ENCODE measurements around the gene MAK.
"Not testable (repeated sequence)": the region's sequence is repeated elsewhere in the genome, so short reads cannot be mapped to it uniquely, and the experiment has no call there.

MAK gene

DNA sequence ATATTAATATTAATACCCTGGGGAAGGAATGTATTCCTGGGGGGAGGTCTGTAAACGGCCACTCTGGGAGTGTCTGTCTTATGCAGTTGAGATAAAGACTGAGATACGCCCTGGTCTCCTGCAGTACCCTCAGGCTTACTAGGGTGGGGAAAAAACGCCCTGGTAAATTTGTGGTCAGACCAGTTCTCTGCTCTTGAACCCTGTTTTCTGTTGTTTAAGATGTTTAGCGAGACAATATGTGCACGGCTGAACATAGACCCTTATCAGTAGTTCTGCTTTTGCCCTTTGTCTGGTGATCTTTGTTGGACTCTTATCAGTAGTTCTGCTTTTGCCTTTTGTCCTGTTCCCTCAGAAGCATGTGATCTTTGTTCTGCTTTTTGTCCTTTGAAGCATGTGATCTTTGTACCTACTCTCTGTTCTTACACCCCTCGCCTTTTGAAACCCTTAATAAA, 15.5 kb upstream of the MAK start:
- not testable (repeated sequence) for DNase-seq

DNA sequence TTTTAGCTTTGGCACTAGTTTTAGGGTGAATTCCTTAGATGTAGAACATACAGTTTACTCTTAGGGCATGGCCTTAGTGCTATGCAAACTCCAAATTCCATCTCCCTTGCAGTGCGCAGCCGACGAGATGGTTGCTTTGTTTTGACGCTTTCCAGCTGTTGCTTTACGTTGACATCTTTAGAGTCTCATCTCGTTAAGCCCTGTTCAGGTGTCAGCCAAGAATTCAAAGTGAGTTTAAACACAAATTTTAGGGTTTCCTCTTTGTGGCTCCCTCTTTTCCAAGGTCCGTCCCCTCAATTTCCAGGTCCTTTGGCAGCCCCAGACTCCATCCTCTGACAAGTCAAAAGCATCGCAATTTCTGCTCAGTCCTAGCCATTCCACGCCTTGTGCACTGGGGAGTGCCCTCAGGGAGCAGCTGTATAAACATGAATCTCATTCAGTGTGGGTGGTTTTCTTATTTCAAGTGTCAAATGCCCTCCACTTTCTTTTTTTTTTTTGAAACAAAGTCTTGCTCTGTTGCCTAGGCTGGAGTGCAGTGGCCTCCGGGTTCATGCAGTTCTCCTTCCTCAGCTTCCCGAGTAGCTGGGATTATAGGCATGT, 14.1 kb upstream of the MAK start:
- no peak for DNase-seq

DNA sequence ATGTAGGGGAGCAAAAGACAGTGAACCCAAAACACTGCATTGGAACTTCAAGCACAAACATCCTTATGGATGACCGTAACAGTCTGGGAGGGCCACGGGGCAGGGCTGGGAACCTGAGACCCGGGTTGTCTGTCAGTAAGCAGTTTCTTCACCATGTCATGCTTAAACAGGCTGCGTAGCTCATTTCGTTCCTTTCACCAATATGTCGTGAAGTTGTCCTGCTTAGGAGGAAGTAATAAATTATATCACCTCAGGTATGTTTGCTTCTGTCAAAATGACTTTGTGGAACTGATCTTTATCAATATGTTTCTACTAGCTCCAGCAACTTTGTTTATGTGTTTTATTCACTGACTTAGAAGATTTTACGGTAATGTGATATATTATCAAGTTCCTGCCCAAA, 12.4 kb upstream of the MAK start:
- no peak for DNase-seq

DNA sequence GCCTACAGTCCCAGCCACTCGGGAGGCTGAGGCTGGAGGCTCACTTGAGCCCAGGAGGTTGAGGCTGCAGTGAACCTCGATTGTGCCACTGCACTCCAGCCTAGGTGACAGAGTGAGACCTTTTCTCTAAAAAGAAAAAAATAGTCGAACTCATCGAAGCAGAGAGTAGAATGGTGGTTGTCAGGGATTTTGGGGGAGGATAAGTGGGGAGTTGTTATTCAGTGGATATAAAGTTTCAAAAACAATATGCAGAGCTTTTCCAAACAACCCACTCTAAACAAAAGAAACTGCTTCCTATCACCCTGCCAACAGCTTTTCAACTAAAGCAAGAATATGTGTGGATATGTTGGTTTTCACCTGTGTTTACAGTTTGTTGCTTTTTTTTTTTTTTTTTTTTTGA, 11.6 kb upstream of the MAK start:
- DNase-seq = no peak

DNA sequence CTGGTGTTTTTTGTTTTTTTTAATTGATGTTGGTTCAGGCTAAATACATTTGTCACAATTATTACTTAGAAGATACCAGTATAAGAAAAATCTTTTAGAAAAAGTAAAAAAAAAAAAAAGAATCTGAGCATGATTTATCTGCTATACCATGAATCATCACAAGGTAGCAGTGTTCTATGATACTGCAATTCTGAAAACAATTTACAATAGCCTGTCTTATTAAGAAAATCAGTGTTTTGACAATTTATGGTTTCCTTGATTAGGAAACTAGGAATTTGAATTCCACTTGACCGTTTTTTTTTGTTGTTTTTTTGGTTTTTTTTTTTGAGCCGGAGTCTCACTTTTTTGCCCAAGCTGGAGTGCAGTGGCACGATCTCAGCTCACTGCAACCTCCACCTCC, 9.3 kb upstream of the MAK start:
- DNase-seq = peak in 2 of 3 donors; percentile 36 to 49

DNA sequence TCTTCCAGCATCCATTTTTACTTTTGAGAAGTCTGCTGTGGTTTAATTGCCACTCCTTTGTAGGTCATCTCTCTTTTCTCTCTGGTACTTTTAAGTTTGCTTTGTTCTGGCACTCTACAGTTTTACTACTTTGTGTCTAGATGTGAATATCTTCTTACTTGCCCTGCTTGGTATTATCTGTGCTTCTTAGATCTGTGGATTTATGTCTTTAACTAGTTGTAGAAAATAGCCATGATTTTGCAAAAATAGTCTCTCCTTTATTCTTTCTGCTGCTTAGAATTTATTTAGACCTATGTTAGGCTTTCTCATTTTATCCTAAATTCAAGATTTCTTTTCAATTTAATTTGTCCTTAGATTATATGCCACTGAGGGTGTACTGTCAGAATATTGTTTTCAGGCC, 5.2 kb upstream of the MAK start:
- no peak for DNase-seq

DNA sequence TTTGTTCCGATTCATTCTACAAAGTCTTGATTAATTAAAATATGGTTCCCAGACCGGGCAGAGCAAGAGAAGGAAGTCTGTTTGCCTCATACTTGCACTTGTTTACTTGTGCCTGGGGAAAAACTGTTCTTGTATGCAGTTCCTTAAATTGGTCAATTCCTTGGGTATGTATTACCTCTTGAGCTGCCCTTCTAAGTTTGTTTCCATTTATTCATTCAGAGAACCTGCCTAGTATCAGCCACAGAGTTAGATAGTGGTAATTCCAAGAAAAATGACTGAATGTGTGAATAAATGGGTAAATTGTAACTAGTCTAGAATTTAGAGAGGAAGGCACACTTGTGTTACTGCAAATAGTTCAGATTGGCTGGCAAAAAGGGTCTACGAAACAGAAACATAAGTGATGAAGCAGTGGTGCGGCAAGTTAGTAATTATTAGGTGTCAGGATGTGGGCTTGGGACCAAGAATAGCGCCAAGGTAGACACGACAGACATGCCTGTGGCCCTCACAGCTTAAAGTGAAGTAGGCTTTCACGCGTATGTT, 525 bp upstream of the MAK start:
- peak in 1 of 3 donors; percentile 75 for DNase-seq

DNA sequence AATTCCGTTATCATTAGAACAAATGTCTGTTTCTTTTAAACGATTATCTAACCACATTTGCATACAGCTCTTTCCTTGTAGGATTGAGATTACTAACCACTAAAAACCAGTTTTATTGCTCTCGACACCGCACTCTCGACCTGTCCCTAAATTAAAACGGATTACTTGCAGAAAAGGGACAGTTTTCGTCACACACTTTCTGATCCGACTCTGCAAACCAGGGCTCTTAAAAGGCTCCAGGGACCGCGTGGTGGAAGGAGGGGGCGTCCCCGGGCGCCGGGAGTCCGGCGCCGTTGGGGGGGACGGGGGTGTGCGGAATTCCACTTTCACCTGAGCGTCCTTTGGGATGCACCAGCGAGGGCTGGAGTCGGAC, 731 bp downstream of the MAK start:
- DNase-seq = peak in 1 of 3 donors; percentile 16

DNA sequence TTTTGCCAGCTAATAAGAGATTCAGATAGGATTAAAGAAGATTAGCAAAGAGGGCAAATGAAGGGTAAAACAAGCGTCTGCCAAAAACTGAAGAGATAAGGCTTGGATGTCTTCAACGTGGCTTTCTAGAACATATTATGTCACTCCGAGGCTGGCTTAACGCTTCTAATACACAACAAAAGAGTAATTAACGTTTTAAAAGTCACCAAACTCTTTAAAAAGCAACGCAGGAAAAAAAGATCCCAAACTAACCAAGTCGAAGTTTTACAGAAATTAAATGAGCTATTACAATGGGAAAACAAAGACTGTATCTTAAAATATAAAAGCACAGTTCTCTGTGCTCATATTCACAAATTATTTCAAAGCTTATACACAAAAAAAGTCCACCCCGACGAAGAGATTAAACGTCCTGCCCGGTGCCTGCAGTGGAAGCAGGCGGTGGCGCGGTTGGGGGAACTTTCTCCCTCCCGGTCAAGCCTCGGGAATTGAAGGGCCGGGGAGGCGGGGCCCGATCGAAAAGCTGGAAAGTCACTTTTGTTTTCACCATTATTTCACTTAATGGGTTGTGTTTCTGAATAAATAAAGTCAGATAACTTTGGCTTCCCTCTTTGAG, 1.2 kb downstream of the MAK start:
- peak; percentile 20 to 60 (median 30) for DNase-seq

DNA sequence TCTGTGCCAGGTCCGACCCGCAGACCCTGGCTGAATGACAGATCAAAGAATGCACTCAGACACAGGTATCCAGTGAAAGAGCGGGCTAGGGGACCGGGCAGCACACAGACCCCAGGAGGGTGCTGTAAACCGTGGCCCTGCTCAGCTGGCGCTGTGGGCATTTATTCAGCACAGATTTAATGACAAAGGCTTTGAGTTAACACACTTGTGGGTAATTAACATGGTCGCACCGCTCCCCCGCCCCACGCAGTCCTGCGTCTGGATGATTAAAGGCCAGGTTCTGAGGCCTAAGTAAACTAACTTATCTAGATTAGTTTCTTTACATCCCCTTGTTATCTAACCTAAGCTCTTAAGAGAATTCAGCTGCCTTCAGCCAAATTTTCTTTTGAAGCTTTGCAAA, 3.5 kb downstream of the MAK start:
- DNase-seq = no peak

DNA sequence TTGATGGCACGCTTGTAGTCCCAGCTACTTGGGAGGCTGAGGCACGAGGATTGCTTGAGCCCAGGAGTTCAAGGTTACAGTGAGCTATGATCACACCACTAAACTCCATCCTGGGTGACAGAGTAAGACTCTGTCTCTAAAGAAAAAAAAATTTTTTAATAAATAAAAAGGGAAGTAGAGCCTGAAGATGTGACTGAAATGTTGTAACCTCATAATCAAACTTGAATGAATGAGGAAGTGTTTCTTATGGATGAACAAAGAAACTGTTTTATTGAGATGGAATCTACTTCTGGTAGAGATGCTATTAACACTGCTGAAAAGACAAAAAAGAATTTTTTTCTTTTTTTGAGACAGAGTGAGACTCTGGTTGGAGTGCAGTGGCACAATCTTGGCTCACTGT, 6.7 kb downstream of the MAK start:
- DNase-seq = peak; percentile 12 to 60 (median 56)

DNA sequence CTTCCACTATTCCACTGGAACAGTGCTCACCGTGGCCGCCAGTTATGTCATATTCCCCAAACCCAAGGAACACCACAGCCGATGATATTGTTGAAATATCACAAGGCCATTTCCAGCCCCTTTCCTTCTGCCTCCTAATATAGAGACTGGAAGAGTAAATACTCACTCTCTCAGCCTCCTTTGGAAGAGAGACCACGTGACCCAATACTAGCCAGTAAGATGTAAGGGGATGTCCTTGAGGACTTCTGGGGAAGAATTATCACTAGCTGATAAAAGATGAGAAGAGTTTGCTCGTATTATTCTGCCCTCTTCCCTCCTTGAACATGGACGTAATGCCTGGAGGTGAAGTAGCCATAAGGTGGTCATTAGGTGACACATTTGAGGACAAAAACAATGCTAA, 13.5 kb downstream of the MAK start:
- DNase-seq = no peak

DNA sequence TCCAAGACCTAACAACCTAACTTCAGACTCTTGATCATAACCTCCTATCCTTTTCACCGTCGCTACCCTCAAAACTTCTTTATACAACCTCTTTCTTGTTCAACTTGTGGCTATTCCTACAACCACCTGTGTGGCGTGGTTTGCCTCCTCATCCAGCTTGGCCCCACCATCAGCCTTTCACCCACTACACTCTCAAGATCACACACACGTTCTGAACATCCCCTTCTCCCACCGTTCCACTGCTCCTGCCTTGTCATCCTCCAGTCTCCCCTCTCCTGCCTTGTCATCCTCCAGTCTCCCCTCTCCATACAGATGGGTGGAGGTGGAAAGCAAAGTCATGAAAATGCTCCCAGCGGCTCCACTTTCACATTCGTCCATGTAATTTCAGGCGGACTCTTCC, 14.0 kb downstream of the MAK start:
- DNase-seq = no peak

DNA sequence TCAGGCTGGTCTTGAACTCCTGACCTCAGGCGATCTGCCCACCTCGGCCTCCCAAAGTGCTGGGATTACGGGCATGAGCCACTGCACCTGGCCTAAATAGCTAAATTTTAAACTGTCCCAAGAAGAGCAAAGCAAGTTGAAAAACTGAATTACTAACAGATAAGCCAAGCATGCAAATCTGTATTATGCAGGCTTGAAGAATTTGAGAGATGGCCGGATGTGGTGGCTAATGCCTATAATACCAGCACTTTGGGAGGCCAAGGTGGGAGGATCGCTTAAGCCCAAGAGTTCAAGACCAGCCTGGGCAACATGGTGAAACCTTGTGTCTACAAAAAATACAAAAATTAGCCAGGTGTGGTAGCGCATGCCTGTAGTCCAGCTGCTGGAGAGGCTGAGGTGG, 24.2 kb downstream of the MAK start:
- DNase-seq = not testable (repeated sequence)

DNA sequence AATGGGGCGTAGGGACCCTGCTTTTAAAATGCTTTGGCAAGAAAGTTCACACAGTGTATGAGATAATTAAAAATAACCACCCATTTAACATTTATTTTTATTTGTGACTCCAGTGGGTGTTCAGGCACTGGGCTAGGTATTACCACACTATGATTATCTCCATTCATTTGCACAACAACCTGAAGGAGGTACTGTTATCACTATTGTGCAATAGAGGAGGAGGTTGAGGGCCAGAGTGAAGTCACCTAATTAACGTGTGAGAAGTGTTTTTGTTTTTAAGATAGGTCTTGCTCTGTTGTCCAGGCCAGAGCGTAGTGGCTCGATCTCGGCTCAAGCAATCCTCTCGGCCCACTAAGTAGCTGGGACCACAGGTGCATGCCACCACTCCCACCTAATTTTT, 29.2 kb downstream of the MAK start:
- DNase-seq = no peak

DNA sequence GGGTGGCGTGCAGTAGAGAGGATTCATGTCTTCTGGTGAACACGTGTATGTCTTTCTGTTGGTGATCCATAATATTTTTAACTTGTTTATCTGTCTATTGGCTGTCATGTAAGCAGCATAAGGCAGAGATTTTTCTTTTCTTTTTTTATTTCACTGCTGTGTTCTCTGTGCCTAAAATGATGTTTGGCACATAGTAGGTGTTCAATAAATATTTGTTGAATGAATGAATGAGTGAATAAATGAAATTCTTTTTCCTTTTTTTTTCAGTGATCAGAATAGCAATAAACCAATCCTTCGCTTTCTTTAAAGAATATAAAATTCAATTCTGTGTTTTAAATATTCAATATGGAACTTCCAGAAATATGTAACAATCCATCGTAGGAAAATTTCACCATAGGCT, 30.0 kb downstream of the MAK start:
- DNase-seq = no peak

DNA sequence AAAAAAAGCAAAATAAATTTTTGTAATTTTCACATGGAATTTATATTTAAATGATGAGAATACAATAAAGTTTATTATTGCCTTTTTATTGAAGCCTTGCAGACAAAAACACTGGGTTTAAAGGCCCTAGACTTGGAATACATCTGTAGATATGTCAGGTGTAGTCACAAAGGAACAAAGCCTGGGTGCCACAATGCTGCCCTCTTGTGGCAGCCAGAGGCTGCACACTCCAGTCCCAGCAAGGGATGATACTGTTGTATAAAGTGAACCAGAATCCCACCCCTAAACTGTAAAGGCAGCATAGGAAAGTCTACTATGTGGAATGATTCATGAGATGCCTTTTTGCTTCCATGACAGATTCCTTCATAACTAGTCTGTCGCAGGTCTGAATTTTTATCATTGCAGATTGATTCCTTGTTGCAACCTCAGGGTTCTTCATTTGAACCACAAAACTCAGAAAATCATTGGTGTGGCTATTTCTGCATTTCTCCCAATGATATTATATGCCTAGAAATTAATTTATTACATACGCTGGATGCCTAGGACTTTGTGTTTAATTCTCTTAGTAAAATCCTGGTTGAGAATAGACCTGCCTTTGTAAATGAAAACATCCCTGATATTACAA, 37.0 kb downstream of the MAK start:
- DNase-seq = peak; percentile 64 to 66 (median 65)

DNA sequence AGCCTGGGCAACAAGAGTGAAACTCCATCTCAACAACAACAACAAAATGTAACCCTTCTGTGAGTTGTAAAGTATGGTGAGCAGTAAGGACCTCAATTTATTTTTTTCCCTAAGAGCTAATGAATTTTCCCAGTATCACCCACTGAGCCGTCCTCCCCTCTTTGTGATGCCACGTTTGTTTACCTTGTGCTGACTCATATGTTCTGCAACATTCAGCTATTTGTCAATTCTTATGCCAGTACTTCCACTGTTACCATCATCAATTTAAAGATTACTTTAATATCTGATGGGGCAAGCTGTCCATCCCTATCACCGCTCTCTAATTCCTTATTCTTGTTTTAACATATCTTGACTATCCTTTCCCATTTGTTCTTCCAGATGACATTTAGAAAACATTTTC, 37.5 kb downstream of the MAK start:
- no peak for DNase-seq

DNA sequence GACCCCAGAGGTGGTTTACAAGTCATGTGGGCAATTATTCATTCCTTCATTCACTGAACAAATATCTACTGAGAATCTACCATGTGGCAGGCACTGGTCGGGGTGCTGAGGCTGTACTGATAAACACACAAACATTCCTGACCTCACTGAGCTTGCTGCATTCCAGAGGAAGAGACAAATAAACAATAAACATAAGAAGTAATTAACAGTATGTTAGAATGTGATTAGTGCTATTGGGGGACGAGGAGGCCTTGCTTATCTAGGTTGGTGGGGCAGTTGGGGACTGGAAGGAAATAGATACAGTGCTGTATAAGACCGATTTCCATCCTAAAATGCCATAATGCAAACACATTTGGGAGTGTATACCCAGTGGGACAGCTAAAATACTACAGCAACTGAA, 44.1 kb downstream of the MAK start:
- no peak for DNase-seq

DNA sequence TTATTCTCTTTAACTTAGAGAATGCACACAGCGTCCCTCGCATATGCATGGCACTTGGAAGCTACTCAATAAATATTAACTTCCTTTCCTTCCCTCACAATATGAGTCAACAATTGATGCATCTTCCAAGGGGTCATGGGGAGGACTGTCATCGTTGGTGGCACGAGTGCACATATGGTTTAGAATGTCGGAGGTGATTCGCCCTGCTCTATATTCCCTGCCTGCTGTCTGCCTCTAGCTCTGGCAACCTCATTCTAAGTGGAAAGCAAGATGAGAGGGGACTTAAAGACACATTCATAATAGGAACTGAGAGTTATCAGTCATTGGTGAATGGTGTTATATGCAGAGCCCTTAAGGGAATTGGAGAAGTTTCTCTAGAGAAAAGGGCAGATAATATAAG, 44.6 kb downstream of the MAK start:
- DNase-seq = no peak

DNA sequence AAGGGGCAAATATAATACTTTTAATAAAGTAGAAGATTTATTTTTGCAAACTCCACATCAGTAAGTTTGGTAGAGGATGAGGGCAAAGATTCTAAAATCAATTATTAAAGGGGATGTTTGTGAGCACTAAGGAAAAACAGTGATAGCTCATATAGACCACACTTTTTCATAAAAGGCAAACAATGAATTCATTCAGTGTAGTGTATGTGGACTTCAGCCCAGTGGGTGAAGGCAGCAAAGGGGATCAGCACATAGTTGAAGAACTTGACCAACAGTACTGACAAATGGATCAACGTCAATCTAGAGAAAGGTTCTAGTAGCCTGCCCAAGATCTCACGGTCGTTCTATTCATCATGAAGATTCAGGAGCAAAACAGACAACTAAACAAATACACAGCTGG, 45.3 kb downstream of the MAK start:
- DNase-seq = no peak

DNA sequence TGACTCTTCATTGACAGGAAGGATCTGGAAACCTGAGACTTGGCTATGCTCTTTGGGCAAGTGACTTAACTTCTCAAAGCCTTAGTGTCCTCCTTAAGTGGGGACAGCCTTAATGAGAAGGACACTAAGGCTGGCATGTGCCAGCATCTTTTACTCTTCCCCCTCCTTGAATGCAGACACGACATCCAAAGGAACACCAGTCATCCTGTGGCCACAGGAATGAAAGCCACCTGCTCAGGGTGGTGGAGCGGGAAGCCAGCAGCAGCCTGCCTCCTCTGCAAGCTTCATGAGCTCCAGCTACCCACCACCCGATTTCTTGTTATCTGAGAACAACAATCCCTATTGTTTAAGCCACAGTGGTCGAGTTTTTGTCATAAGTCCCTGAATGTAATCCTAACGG, 46.2 kb downstream of the MAK start:
- DNase-seq = no peak

DNA sequence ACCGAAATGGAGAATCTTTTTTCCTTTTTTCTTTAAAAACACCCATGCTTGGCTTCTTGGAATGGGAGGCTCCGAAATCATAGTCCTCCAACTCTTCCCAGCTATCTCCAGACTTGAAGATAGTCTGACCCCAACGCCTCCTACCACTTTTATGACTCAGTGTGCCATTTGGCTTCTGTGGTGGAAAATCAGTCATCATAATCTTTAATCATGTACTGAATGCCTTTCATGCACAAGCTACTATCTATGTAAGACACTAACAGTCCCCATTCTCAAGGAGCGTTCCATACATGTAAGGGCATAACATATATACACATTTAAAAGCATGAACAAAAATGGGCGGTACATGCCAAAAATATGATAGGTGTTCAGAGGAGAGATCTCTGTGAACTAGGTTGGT, 46.7 kb downstream of the MAK start:
- no peak for DNase-seq

DNA sequence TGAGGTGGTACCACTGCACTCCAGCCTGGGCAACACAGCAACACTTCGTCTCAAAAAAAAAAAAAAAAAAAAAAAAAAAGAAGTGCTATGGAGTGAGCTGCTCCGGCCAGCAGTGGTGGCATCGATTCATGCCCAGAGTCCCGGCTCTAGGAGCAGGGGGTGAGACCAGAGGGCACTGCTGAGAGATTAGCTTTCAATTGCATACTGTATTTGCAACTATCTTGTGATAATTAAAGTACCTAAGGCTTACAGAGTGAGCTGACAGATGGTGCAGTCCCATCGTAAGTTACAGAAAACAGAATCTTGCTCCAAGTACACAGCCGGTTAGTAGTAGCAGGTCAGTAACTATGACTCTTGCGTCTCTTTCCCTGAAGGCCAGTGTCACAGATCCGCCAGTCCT, 59.3 kb downstream of the MAK start:
- no peak for DNase-seq

DNA sequence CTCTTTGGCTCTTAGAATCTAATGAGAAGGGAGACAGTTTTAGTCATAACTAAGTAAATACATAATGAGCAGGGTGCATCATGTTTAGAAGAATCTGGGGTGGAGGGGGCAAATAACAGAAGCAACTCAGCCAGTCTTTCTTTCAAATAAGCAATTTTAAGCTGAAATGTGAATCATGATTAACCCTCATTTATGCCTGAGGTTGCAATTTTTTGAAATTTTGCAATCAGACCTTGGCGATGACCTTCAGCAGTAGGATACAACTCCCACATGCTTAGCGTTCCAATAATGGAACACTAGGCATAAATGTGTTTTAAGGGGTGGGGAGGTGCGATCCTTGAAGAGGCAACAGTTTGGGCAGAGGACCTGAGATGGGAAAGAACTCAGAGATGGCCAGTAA, 60.1 kb downstream of the MAK start:
- DNase-seq = no peak

Data from suppressor macrophage treated with lipopolysaccharide for 1 hour (primary cell).